Measurements from ENCODE around the gene NEURL2. TPM values are rescaled to one million over a fixed set of nuclear protein-coding genes. Genes with fewer than 3 reads are reported as not detected.

NEURL2 gene
- total and polyA plus RNA-seq, 2 experiments from 2014 or later = 4.6 to 10.9 TPM

DNA sequence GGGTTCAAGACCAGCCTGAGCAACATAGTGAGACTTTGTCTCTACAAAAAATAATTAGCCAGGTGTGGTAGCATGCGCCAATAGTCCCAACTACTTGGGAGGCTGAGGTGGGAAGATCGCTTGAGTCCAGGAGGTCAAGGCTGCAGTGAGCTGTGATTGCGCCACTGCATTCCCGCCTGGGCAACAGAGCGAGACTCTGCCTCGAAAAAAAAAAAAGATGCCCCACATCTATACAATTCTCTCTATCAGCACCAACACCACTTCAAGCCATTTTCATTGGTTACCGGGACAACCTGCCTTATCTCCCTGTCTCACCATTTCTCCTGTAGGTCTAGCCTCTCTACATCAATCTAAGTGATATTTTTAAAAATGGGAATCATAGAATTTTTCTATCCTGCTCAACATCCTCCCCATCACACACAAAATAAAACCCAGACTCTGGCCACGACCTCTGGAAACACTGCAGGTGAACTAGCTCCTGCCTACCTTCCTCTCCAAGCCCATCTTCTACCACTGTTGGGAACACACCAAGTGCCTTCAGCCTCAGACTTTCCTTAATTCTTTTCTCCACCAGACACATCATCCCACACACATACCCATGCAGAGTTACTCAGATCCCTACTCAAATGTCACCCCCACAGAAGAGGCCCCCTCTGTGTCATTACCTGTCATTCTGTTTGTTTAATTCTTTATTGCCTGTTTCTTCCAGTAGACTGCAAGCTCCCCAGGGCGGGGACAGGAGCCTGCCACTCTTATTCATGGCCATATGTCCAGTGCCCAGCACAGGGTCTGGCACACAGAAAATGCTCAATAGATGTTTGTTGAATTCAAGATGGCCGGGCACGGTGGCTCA, 30.6 kb upstream of the NEURL2 start:
- Mint-ChIP-seq H3K4me3 (no peak overlapping the region; the same call in 2 of the 3 replicates), H3K9me3 (no peaks in the 10 kb centered on the region), H3K27me3 (ENCODE audit: insufficient read depth, low read depth, poor library complexity) (peaks cover 7% of the 10 kb centered on the region), H3K27ac (no peak overlapping the region), H3K36me3 (ENCODE audit: low read depth) (no peaks in the 10 kb centered on the region), H3K4me1 (peaks cover 24% of the 10 kb centered on the region)
- TF ChIP-seq, protein P1, sequence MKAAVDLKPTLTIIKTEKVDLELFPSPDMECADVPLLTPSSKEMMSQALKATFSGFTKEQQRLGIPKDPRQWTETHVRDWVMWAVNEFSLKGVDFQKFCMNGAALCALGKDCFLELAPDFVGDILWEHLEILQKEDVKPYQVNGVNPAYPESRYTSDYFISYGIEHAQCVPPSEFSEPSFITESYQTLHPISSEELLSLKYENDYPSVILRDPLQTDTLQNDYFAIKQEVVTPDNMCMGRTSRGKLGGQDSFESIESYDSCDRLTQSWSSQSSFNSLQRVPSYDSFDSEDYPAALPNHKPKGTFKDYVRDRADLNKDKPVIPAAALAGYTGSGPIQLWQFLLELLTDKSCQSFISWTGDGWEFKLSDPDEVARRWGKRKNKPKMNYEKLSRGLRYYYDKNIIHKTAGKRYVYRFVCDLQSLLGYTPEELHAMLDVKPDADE (IDR thresholded peaks at IDR 0.05) = no peak
- no peak for TF ChIP-seq CTCF (conservative IDR thresholded peaks at IDR 0.05; ENCODE audit: low read depth in 2 of 2)
- no peak for TF ChIP-seq STAT1 (IDR thresholded peaks at IDR 0.05; ENCODE audit: unreplicated experiment)
- TF ChIP-seq, protein P2, sequence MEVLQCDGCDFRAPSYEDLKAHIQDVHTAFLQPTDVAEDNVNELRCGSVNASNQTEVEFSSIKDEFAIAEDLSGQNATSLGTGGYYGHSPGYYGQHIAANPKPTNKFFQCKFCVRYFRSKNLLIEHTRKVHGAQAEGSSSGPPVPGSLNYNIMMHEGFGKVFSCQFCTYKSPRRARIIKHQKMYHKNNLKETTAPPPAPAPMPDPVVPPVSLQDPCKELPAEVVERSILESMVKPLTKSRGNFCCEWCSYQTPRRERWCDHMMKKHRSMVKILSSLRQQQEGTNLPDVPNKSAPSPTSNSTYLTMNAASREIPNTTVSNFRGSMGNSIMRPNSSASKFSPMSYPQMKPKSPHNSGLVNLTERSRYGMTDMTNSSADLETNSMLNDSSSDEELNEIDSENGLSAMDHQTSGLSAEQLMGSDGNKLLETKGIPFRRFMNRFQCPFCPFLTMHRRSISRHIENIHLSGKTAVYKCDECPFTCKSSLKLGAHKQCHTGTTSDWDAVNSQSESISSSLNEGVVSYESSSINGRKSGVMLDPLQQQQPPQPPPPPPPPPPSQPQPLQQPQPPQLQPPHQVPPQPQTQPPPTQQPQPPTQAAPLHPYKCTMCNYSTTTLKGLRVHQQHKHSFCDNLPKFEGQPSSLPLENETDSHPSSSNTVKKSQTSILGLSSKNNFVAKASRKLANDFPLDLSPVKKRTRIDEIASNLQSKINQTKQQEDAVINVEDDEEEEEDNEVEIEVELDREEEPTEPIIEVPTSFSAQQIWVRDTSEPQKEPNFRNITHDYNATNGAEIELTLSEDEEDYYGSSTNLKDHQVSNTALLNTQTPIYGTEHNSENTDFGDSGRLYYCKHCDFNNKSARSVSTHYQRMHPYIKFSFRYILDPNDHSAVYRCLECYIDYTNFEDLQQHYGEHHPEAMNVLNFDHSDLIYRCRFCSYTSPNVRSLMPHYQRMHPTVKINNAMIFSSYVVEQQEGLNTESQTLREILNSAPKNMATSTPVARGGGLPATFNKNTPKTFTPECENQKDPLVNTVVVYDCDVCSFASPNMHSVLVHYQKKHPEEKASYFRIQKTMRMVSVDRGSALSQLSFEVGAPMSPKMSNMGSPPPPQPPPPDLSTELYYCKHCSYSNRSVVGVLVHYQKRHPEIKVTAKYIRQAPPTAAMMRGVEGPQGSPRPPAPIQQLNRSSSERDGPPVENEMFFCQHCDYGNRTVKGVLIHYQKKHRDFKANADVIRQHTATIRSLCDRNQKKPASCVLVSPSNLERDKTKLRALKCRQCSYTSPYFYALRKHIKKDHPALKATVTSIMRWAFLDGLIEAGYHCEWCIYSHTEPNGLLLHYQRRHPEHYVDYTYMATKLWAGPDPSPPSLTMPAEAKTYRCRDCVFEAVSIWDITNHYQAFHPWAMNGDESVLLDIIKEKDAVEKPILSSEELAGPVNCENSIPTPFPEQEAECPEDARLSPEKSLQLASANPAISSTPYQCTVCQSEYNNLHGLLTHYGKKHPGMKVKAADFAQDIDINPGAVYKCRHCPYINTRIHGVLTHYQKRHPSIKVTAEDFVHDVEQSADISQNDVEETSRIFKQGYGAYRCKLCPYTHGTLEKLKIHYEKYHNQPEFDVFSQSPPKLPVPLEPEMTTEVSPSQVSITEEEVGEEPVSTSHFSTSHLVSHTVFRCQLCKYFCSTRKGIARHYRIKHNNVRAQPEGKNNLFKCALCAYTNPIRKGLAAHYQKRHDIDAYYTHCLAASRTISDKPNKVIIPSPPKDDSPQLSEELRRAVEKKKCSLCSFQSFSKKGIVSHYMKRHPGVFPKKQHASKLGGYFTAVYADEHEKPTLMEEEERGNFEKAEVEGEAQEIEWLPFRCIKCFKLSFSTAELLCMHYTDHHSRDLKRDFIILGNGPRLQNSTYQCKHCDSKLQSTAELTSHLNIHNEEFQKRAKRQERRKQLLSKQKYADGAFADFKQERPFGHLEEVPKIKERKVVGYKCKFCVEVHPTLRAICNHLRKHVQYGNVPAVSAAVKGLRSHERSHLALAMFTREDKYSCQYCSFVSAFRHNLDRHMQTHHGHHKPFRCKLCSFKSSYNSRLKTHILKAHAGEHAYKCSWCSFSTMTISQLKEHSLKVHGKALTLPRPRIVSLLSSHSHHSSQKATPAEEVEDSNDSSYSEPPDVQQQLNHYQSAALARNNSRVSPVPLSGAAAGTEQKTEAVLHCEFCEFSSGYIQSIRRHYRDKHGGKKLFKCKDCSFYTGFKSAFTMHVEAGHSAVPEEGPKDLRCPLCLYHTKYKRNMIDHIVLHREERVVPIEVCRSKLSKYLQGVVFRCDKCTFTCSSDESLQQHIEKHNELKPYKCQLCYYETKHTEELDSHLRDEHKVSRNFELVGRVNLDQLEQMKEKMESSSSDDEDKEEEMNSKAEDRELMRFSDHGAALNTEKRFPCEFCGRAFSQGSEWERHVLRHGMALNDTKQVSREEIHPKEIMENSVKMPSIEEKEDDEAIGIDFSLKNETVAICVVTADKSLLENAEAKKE (CRISPR knock-in tag; IDR thresholded peaks at IDR 0.05) = no peak
- TF ChIP-seq ZNF331 (CRISPR knock-in tag; IDR thresholded peaks at IDR 0.05; ENCODE audit: low read depth) = no peak
- no peak for TF ChIP-seq ZNF114 (CRISPR knock-in tag; IDR thresholded peaks at IDR 0.05)
- TF ChIP-seq CREB1 (CRISPR knock-in tag; IDR thresholded peaks at IDR 0.05; ENCODE audit: low read depth) = no peak
- TF ChIP-seq POLR2AphosphoS5 (IDR thresholded peaks at IDR 0.05; ENCODE audit: low read depth) = no peak
- no peak for TF ChIP-seq JUNB (IDR thresholded peaks at IDR 0.05; ENCODE audit: unreplicated experiment)
- no peak for TF ChIP-seq EZH2 (IDR thresholded peaks at IDR 0.05; ENCODE audit: low read depth, unreplicated experiment)
- TF ChIP-seq EZH2phosphoT487 (IDR thresholded peaks at IDR 0.05; ENCODE audit: unreplicated experiment) = no peak
- no peak for TF ChIP-seq NANOG (IDR thresholded peaks at IDR 0.05; ENCODE audit: borderline replicate concordance)
- H3K79me2 ChIP-seq (replicated peaks; ENCODE audit: insufficient read depth) = no peaks in the 10 kb centered on the region
- no peaks in the 10 kb centered on the region for H3K9me2 ChIP-seq (ENCODE audit: insufficient read depth)
- H4K20me1 ChIP-seq (replicated peaks; ENCODE audit: insufficient read depth) = no peaks in the 10 kb centered on the region
- no peaks in the 10 kb centered on the region for H3K36me3 ChIP-seq (ENCODE audit: insufficient read depth)
- no peak for DNase-seq (ENCODE audit: low spot score)
- no peak for ATAC-seq
- H2AFZ ChIP-seq = no peak overlapping the region; the same call in 1 of the 2 replicates
- H3K27me3 ChIP-seq (ENCODE audit: insufficient read depth) = no peaks in the 10 kb centered on the region
- H3K4me3 ChIP-seq = no peak overlapping the region
- H3K4me2 ChIP-seq = no peak overlapping the region
- no peaks in the 10 kb centered on the region for H3K4me1 ChIP-seq (ENCODE audit: insufficient read depth)
- no peaks in the 10 kb centered on the region for H3F3A ChIP-seq (replicated peaks; ENCODE audit: low read depth)
- H3K27ac ChIP-seq (ENCODE audit: low read depth) = no peak overlapping the region

Measured in GM23338 (cell line).